ENCODE measurements around the gene COX7A1.

Gene COX7A1

GRCh38 chr19:36106991-36107390, 45.3 kb downstream of the COX7A1 start:
- no peaks in the 10 kb centered on the region for H3K9me3 ChIP-seq (ENCODE audit: severe bottlenecking)
- no peak for DNase-seq (ENCODE audit: low spot score)
- peaks cover 15% of the 10 kb centered on the region for H3K36me3 ChIP-seq (ENCODE audit: low read depth)
- no peak overlapping the region for H3K27ac ChIP-seq (ENCODE audit: poor library complexity, severe bottlenecking)
- no peak for TF ChIP-seq CTCF (IDR thresholded peaks at IDR 0.05; ENCODE audit: poor library complexity, severe bottlenecking)
- ATAC-seq (ENCODE audit: low read depth) = no peak
- H3K4me3 ChIP-seq (ENCODE audit: severe bottlenecking) = no peak overlapping the region
- H3K4me1 ChIP-seq (ENCODE audit: insufficient read depth, poor library complexity, severe bottlenecking) = no peaks in the 10 kb centered on the region
- no peaks in the 10 kb centered on the region for H3K27me3 ChIP-seq (ENCODE audit: insufficient read depth, poor library complexity, severe bottlenecking)

GRCh38 chr19:36106441-36106840, 45.8 kb downstream of the COX7A1 start:
- peaks cover 20% of the 10 kb centered on the region for H3K36me3 ChIP-seq (ENCODE audit: low read depth)
- no peak for TF ChIP-seq CTCF (IDR thresholded peaks at IDR 0.05; ENCODE audit: poor library complexity, severe bottlenecking)
- no peaks in the 10 kb centered on the region for H3K27me3 ChIP-seq (ENCODE audit: insufficient read depth, poor library complexity, severe bottlenecking)
- H3K27ac ChIP-seq (ENCODE audit: poor library complexity, severe bottlenecking) = no peak overlapping the region
- H3K9me3 ChIP-seq (ENCODE audit: severe bottlenecking) = no peaks in the 10 kb centered on the region
- H3K4me3 ChIP-seq (ENCODE audit: severe bottlenecking) = no peak overlapping the region
- no peak for ATAC-seq (ENCODE audit: low read depth)
- no peaks in the 10 kb centered on the region for H3K4me1 ChIP-seq (ENCODE audit: insufficient read depth, poor library complexity, severe bottlenecking)
- no peak for DNase-seq (ENCODE audit: low spot score)

GRCh38 chr19:36103842-36104552, 48.2 kb downstream of the COX7A1 start:
- Histone ChIP-seq H3K27ac (ENCODE audit: poor library complexity, severe bottlenecking) (no peak overlapping the region), H3K4me3 (ENCODE audit: severe bottlenecking) (no peak overlapping the region), H3K27me3 (ENCODE audit: insufficient read depth, poor library complexity, severe bottlenecking) (no peaks in the 10 kb centered on the region), H3K9me3 (ENCODE audit: severe bottlenecking) (no peaks in the 10 kb centered on the region), H3K36me3 (ENCODE audit: low read depth) (peaks cover 31% of the 10 kb centered on the region), H3K4me1 (ENCODE audit: insufficient read depth, poor library complexity, severe bottlenecking) (no peaks in the 10 kb centered on the region)
- TF ChIP-seq CTCF (IDR thresholded peaks at IDR 0.05; ENCODE audit: poor library complexity, severe bottlenecking) = no peak
- DNase-seq (ENCODE audit: low spot score) (no peak), ATAC-seq (ENCODE audit: low read depth) (peak; percentile 50; the same call in 2 of the 3 replicates)

- no peak overlapping the region for H3K27ac ChIP-seq (ENCODE audit: poor library complexity, severe bottlenecking)
Measured at GRCh38 chr19:36103040-36103626, 49.1 kb downstream of the COX7A1 start.

More at GRCh38 chr19:36103040-36103626, 49.1 kb downstream of the COX7A1 start:
- Histone ChIP-seq H3K4me1 (ENCODE audit: insufficient read depth, poor library complexity, severe bottlenecking) (no peaks in the 10 kb centered on the region), H3K9me3 (ENCODE audit: severe bottlenecking) (no peaks in the 10 kb centered on the region), H3K36me3 (ENCODE audit: low read depth) (peaks cover 31% of the 10 kb centered on the region), H3K27me3 (ENCODE audit: insufficient read depth, poor library complexity, severe bottlenecking) (no peaks in the 10 kb centered on the region), H3K4me3 (ENCODE audit: severe bottlenecking) (no peak overlapping the region)
- TF ChIP-seq CTCF (IDR thresholded peaks at IDR 0.05; ENCODE audit: poor library complexity, severe bottlenecking) = no peak
- DNase-seq (ENCODE audit: low spot score) = no peak
- no peak for ATAC-seq (ENCODE audit: low read depth)

Measured in RWPE2 (cell line).